Measurements from ENCODE around the gene KRTAP6-3.

KRTAP6-3 gene, protein sequence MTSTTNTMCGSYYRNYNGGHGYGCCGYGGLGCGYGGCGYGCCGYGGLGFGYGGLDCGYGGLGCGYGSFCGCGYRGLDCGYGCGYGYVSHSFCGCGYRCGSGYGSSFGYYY

DNA sequence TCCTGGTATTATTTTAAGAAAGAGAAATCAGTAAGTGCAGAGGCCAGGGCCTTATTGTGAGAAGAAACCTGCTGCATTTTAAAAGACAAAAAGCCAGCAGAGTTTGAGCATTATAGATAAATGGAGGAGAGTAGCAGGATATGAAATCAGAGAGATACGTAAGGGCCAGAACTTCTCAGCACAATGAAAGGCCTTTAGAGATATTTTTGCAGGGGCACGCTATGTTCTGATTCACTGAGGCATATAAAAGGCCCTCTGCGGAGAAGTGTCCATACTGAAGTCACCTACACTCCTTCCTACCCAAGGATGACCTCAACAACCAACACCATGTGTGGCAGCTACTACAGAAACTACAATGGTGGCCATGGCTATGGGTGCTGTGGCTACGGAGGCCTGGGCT is at the start of gene KRTAP6-3:
TSS of gene KRTAP6-3 (plus strand) at position 301 of the 400 bp plus-strand sequence. CDS start at position 307, 6 bp downstream.
- FAIRE-seq: no peak

DNA sequence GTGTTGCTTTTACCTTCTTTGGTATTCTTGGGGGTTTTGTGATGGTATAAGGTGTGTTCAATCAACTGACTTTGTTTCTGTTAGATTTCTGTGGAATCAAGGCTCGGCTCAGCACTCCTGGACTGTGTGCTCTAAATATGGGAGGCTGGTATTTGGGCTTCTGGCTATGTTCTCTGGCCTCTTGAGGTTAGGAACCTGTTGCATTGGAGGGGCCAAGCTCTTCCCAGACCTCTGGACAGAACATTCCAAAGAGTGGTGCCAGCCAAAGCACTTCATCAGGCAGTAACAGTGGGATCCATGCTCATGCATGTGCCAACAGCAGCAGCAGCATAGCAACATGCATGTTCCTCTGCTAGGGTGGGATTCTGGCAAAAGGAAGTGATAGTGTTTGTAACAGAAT is 39.5 kb upstream of the KRTAP6-3 start:
- FAIRE-seq: no peak

DNA sequence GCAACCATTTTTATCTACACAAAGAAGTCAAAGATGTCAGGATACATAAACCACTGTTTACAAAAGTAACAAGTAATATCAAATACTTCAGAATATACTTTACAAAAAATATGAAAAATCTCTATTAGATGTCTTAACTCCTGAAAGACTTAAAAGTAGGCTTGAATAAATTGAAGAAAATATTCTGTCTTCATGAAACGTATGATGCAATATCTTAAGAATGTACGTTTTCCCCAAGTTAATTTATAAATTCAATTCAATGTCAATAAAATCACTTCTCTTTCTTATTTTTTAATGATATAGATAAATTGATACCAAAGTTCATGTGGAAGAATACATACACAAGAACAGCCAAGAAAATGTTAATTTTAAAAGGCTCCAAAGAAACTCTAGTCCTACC is 37.1 kb upstream of the KRTAP6-3 start:
- FAIRE-seq: no peak

DNA sequence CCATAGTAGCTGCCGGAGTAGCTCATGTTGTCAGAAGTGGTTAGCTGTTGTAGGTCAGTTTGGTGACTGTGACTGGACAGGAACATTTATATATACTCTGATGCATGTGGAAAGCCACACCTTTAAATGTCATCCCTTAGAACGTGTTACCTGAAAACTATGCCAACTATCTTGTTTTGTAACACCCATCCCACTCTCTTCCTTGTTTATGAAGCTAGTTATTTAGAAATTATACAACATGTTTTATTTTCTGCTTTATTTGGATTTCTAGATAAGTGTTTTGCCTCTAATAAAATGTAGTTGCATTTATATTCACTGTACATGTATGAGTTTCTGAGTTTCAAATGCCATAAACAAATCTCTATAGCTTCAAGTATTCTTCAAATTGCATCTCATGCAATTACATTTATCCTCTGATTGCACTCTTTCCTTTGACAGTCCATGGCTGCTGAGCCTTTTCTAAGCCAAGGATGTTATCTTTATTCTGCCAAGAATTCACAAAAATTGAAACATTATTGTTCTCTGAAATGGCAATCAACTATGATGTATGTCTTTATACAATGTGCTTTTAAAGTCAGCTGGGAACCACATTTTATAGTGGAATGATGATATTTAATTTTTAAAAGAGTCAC is 30.9 kb upstream of the KRTAP6-3 start, which contains the start of gene KRTAP19-7:
TSS of gene KRTAP19-7 (minus strand) at position 51 of the 632 bp plus-strand sequence. CDS start at position 26, 25 bp downstream.
- FAIRE-seq: no peak

DNA sequence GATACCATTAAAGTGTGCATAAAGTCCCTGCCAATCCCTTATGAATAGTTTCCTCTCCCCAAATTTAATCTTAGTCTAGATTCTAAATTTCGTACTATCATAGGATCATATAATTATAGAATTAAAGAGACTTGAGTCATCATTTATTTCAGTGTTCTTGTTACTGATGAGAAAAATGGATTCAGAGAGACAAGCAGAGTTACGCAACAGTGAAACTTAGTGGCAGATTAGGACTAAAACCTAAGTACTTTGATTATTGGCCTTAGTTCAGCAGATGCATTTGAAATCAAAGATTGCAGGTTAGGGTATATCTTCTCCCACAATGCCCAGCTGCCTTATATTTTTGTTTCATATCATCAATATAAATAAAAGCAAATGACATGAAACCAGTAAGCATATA is 30.3 kb upstream of the KRTAP6-3 start:
- no peak for FAIRE-seq

DNA sequence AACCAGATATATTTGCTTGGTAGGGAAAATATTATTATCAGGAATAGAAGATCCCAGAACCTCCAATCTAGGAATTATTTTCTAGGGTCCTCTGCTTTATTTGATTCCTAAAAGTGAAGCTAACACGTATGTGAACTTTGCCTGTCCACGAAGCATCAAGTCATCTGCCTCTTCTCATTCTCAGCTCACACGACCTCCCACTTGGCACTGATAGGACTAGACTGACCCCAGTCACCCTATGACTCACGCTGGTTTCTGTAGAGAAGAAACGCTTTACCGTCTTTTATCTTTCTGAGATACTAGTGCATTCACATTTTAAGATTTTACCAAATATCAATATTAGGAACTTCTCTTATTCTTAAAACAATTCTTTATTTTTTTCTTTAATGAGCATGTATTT is 29.2 kb upstream of the KRTAP6-3 start:
- no peak for FAIRE-seq

DNA sequence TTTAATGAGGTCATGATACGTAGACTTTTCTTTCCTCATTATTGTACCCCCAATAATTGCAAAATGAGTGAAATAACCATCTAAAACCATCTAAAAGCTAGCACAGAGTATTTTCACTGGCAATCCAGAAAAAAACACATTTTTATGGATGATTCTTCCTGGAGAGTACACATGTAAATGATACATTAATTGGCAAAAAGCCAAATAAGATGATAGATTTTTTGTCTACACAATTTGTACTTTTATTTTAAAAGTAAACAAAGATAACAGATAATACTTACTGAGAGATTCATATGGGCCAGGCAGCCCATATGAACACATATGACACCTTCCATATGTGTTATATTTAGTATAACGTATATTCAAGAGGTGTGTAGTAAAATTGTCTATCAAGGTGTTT is 28.6 kb upstream of the KRTAP6-3 start:
- no peak for FAIRE-seq

DNA sequence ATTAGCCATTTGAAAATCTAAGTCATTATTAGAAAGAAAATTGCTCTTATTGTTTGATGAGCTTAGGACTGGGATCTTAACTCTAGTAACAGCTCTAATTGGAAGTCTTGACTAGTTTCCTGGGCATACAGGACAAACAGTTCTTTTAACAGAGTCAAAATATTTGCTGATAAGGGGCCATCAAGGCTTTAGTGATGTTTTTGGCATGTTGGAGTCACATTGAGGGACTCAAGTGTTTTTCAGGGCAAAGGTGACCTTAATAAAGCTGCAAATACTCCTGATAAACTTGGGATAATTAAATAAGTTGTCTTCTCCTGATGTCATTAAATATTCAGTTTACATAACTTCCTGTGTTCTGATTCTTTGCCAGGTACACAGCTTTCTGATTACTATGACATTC is 24.6 kb upstream of the KRTAP6-3 start:
- FAIRE-seq: no peak

DNA sequence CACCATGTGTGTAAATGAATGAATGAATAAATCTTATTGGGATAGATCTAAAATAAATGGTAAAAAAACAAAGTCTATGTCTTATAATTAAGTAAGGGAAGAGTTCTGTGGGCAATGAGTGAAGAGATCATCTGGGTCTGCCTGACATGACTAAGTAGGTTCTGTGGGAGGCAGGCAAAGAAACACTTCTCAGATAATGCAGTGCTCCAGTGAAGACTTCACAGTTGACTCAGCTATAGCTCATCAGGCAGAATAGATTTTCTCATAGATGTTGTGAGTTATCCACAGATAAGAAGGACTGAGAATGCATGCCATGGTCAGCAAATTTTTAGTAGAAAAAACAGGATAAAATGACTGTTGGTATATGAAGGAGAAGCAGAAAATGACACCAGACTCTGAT is 14.5 kb upstream of the KRTAP6-3 start:
- FAIRE-seq: no peak

DNA sequence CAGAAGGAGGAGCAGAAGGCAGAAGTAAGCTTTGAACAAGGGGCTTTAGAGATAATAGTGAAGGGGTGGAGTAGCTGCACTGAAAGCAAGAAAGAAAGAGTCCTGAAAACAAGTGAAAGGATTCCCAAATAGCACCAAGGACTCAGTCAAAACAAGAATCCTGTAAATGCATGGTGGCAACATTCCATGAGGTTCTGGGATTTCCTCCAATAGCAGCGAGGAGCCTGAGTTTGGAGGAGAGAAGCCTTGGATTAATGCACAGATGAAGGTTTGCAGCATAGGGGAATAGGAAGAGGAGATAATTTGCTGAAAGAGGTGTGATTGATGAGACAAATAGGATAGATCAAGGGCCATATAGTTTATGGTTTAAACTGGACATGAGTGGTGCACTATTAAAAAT is 12.9 kb upstream of the KRTAP6-3 start:
- FAIRE-seq: no peak

DNA sequence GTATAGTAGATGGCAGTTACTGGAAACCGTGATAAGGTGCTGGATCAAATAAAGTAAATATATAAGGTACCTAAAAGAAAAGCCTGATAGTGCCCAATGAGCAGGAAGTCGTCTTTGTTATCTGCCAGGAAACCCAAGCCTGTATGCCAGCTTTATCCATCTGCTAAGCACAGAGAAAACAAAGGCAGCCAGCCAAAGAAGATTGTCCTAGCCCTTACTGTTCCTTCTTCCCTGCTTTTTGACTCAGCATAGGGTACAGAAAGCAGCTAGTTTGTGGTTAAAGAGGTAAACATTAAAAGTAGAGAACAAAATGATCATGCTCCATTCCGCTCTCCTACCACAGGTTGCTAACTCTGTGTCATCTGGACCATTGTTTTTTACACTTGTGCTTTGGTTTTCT is 12.1 kb upstream of the KRTAP6-3 start:
- FAIRE-seq: no peak

DNA sequence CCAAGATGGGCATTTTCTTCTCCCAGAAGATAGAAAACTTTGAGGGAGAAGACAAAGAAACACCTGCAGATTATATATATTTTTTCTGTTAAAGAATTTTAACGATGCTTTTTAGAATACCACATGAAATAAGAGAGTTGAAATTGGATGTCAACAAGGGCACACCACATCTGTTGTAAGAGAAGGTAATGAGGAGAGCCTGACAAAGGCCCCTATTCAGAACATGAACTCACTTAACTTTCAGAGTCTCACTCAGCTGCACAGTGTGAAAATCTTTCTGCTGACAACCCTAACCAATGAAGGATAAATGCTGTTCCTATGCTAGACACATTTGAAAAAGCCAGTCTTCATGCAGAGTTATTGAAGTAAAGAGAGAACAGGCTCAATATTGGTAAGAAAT is 9.4 kb upstream of the KRTAP6-3 start:
- no peak for FAIRE-seq

DNA sequence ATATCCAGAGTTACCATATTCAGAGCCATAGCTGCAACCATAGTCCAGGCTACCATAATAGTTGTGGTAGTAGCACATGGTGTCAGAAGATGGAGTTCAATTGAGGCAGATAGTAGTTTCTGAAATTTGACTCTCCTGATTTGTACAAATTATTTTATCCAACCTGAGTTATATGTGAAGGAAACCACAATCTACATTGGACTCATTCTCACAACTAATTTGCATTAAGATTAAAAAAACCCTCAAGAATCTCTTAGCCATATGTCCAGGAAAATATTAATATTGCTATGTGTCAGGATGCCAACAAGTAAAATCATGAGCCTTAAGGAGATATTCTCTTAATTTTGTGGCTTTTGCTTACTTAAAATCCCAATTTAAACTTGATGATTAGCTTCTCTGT is 1.9 kb upstream of the KRTAP6-3 start, which contains the start of gene KRTAP22-2:
TSS of gene KRTAP22-2 (minus strand) at position 101 of the 400 bp plus-strand sequence.
- FAIRE-seq: no peak

DNA sequence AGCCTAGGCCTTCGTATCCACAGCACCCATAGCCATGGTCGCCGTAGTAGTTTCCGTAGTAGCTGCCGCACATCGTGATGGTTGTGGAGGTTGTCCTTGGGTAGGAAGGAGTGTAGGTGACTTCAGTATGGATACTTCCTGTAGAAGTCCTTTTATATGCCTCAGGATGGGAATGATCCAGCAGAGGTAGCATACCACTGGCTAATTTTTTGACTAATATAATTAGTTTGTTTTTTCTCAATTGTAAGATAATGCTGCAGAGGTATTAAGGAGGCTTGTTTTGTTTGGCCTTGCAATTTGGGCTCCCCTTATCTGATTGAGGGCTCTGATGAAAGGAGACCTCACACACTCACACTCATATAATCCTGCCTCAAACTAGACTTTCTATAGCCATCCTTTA is 6.6 kb downstream of the KRTAP6-3 start, which contains the start of gene KRTAP6-2:
TSS of gene KRTAP6-2 (minus strand) at position 101 of the 400 bp plus-strand sequence. CDS start at position 73, 28 bp downstream.
- FAIRE-seq: no peak

DNA sequence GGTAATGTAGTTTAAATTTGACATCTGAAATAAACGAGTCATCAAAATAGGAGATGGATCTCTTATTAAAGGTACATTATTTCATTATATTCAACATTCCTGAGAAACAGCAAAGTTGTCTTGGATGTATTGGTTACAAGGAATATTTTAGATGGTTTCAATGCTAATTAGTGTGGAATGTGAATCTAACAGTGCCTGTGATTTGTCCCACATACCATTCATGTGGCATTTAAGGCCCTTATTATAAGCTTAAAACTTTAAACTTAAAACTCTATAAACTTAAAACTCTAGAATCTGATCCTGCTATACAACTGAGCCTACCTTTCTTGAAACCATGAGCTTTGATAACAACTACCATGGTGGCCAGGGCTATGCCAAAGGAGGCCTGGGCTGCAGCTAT is 8.5 kb downstream of the KRTAP6-3 start, which contains the start of gene KRTAP22-1:
TSS of gene KRTAP22-1 (plus strand) at position 301 of the 400 bp plus-strand sequence.
- FAIRE-seq: no peak

DNA sequence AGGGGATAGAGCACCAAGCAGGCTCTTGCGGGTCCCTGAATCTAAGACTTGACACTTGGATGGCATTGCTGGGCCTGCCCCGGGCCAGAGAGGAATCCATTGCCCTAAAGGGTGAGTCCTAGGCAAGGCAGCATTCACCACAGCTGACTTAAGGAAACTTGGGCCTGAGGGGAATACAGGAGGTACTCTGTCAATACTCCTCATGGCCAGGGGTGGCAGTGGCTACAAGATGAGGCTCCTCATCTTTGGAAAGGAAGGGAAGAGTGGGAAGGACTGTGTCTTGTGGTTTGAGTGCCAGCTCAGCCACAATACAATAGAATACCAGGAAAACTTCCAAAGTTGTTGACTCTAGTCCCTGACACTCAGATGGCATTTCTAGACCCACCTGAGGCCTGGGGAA is 13.7 kb downstream of the KRTAP6-3 start:
- FAIRE-seq: no peak

DNA sequence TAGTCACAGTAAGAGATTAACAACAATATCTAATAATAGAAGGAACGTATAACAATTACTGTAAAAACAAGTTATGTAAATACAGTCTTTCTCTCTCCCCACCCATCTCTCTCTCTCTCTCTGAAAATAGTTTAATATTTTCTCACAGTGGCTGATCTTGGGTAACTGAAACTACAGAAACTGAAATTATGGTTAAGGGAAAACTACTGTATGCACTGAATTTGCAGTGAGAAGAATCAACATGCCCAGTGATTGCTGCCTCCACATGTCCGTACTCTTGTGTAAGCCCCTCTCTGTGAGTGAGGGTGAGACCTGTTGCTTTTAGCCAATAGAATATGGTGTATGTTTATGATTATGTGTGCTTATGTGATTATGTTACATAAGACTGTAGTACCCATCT is 19.9 kb downstream of the KRTAP6-3 start:
- no peak for FAIRE-seq

DNA sequence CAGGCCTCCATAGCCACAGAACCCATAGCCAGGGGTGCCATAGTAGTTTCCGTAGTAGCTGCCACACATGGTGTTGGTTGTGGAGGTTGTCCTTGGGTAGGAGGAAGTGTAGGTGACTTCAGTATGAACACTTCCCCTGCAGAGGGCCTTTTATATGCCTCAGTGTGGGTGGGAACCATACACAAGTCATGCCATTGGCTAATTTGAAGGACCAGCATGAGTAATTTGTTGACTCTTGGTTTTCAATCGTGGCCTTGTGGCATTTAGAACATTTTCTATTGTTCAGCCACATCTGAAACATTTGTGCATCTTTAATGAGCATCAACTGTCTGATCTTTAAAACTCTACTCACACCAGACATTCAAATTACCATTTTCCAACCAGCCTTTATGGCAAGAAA is 21.6 kb downstream of the KRTAP6-3 start, which contains the start of gene KRTAP6-1:
TSS of gene KRTAP6-1 (minus strand) at position 95 of the 400 bp plus-strand sequence. CDS start at position 69, 26 bp downstream.
- no peak for FAIRE-seq

DNA sequence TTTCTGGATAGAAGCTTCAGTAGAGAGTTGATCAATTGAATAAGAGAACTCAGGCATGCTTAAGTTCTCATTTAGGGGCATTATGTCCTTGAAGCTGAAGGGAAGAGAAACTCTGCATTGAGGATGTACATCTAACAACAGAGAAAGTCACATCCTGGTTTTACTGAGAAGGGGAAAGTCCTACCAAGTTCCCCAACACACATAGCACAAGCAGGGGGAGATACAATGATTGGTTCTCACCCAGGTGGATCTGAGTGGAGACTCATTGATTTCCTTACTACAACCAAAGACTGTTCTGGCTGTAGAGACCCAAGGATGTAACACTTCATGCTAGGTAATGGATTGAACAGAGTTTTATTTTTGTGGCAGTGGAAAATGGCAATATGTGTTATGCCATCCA is 23.0 kb downstream of the KRTAP6-3 start:
- no peak for FAIRE-seq

DNA sequence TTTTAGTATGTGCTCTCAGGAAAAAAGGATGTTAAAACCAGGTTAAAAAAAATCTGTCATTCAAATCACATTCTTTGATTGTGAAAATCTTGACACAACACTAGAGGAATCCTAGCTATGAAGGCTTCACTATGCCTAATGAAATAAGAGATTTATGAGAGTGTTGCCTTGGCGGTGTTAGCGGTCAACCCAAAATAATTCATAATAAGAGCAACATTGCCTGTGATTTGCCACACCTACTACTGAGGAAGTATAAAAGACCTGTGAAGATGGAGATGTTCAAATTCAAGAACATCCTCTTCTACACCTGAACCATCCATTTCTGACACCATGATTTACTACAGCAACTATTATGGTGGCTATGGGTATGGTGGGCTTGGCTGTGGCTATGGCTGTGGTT is 23.9 kb downstream of the KRTAP6-3 start, which contains the start of gene KRTAP20-1:
TSS of gene KRTAP20-1 (plus strand) at position 301 of the 400 bp plus-strand sequence. CDS start at position 331, 30 bp downstream.
- FAIRE-seq: no peak

DNA sequence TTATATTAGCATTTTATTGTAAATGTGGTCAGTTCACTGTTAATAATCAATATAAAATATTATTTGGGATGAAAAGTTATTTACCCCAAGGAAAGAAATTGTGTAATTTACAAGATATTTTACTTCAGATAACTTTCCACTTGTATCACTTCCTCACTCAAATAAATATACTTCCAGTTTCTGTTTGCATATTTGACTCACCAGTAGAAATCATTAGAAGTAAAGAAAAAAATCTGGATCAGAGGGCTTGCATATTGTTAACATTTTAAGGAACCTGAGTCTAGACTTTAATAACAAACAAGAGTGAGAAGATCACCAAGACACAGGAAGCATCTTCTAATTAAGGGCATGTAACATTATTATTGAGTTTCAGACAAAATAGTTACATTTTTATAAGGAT is 27.8 kb downstream of the KRTAP6-3 start:
- peak; percentile 33 for FAIRE-seq

DNA sequence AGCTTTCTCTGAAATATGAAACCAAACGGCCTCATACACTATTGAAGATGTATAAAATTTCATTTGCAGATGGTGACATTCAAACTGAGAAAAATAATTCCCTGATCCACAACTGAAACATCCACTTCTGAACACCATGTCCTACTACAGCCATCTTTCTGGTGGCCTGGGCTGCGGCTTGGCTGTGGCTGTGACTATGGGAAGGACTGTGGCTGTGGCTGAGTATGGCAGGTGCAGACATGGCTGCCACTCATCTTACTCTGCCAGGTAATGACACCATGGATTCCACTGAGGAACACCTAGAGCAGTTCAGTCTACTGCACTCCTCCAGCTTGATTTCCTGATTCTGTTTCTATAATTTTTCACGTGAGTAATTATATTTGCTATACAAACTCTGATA is 28.3 kb downstream of the KRTAP6-3 start, which contains the start of gene KRTAP20-4:
TSS of gene KRTAP20-4 (plus strand) at position 106 of the 400 bp plus-strand sequence.
- no peak for FAIRE-seq

DNA sequence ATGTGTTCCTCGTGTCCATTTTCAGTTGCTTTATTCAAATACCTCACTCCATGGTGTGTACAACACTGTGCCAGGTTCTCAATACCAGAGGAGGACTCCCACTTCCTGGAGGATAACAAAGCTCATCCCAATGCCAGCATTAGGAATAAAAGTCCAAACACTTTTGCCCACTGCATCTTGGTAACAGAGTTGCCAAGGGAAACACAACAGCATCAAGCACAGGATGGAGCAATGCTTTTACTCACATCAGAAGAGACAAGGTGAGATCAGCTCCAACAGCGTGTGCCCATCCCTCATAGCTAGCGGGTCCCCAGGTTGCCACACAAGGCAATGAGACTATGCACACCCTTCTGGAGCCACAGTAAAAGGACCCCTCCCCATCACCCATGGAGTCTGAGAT is 31.1 kb downstream of the KRTAP6-3 start:
- no peak for FAIRE-seq

DNA sequence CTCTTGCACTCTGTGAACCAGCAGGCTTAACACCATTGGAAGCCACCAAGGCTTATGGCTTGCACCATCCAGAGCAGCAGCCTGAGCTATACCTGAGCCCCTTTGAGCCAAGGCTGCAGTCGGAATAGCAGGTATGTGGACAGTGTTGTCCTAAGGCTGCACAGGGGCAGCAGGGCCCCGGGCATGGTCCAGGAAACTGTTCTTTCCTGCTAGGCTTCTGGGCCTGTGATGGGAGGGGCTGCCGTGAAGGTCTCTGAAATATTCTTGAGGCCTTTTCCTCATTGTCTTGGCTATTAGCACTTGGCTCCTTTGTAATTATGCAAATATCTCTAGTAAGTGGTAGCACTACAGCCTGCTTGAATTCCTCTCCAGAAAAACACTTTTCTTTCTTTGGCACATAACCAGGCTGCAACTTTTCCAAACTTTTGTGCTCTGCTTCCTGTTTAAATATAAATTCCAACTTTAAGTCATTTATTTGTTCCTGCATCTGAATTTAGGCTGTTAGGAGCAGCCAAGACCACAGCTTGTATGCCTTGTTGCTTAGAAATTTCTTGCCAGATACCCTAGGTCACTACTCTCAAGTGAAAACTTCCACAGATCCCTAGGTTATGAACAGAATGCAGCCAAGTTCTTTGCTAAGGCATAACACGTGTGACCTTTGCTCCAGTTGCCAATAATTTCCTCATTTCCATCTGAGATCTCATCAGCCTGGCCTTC is 33.4 kb downstream of the KRTAP6-3 start:
- no peak for FAIRE-seq

Measured in islet of Langerhans (tissue), 1 donor.